ELF-1 (cell line): ENCODE results near the gene GSE1.

Experiments
- DNase-seq: peaks from one replicate; pipeline ENCODE4 v3.0.0-alpha.2; 2016; ENCODE audit warnings: low read depth, low spot score

The GSE1 gene

GRCh38 chr16:85658504-85659326, 45.6 kb downstream of the GSE1 start:
- DNase-seq: no peak

DNA sequence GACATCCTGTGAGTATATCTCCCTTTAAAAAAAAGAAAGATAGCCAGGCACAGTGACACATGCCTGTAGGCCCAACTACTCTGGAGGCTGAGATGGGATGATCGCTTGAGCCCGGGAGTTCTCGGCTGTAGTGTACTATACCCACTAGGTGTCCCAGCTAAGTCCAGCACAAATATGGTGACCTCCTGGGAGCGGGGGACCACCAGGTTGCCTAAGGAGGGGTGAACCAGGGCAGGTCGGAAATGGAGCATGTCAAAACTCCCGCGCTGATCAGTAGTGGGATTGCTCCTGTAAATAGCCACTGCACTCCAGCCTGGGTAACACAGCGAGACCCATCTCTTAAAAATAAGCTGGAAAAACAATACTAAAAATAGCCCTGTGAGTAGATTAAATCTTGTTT, 46.2 kb downstream of the GSE1 start:
- DNase-seq: no peak

- DNase-seq: peak; percentile 92
Observed at GRCh38 chr16:85659805-85660511, 46.8 kb downstream of the GSE1 start.

- DNase-seq: no peak
Observed at GRCh38 chr16:85660843-85661739, 48.0 kb downstream of the GSE1 start.

DNA sequence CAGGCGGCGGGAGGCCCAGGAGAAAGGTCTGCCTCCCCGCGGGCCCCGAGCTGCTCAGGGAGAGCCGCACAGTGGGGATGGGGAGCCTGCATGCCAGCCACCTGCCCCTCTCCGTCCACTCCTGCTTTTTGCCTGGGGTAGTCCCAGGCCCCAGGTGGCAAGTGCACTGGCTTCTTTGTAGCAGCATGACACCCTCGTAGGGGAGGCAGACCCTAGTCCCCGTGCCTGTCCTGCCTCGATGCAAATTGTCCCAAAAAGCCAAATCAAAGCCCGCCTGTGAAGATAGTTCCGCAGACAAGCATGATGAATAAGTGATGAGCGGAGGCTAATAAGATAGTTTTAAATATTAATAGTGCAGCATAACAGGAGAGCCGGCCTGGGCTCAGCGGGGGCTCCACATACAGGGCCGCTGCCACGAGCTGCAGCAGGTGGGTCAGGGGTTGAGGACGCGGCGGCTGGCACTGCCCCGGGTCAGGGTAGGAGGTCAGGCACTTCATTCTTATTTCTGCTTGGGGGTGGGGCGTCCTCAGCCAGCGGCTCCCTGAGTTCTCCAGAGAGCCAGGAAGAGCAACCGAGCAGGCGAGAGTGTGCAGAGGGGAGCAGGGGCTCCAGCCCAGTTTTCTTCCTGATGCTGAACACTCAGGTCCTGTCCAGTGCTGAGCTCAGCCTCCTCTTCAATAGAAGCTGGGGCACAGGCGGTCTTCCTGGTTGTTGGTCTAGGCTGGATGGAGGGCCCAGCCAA, 48.8 kb downstream of the GSE1 start:
- DNase-seq: no peak

GRCh38 chr16:85662482-85662812, 49.3 kb downstream of the GSE1 start:
- DNase-seq: peak; percentile 60

DNA sequence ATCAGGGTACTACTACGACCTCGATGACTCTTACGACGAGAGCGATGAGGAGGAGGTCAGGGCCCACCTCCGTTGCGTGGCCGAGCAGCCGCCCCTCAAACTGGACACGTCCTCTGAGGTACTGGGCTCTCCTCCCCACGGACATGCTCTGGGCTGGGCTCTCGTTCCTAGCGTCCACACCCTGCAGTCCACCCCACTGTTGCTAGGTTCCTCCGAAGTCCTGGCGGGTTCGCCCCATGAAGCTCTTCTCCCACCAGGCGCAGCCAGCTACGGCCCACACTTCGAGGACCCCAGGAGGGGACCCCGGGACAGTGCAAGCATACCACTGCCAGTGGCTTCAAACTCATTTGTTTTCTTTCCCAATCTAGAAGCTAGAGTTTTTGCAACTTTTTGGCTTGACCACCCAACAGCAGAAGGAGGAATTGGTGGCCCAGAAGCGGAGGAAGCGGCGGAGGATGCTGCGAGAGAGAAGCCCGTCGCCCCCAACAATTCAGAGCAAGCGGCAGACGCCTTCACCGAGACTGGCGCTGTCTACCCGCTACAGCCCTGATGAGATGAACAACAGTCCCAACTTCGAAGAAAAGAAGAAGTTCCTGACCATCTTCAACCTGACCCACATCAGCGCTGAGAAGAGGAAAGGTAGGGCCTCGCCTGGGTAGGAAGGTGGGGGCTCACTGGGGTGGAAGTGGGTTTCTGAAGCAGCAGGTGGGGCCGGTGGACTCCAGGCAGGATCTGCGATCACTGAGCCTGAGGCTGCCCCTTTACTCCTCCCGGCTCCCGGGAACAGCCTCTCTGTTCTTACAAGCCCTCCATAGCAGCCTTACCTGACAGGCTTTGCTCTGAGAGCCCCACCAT, 50.1 kb downstream of the GSE1 start:
- no peak for DNase-seq

GRCh38 chr16:85663891-85664321, 50.8 kb downstream of the GSE1 start:
- DNase-seq: no peak

- DNase-seq: no peak
Observed at GRCh38 chr16:85664580-85665372, 51.7 kb downstream of the GSE1 start.

- no peak for DNase-seq
Observed at GRCh38 chr16:85665373-85665740, 52.2 kb downstream of the GSE1 start.

- DNase-seq: no peak
Observed at GRCh38 chr16:85665929-85666328, 52.8 kb downstream of the GSE1 start.

DNA sequence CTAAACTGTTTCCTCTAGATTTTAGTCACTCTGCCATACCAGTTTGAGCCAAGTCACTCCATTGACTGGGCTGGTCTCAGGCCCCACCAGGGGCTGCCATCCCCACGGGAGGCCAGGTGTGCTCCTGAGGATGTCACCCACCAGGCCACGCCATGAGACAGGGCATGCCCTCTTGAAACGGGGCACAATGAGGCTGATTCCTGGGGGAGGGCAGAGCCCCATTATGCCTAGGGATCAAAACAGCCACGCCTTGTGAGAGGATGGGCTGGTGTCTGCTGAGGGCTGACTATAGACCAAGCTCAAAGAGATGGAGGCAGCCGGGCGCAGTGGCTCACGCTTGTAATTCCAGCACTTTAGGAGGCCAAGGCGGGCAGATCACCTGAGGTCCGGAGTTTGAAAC, 54.1 kb downstream of the GSE1 start:
- DNase-seq: no peak

- no peak for DNase-seq
Observed at GRCh38 chr16:85667841-85668413, 54.8 kb downstream of the GSE1 start.

DNA sequence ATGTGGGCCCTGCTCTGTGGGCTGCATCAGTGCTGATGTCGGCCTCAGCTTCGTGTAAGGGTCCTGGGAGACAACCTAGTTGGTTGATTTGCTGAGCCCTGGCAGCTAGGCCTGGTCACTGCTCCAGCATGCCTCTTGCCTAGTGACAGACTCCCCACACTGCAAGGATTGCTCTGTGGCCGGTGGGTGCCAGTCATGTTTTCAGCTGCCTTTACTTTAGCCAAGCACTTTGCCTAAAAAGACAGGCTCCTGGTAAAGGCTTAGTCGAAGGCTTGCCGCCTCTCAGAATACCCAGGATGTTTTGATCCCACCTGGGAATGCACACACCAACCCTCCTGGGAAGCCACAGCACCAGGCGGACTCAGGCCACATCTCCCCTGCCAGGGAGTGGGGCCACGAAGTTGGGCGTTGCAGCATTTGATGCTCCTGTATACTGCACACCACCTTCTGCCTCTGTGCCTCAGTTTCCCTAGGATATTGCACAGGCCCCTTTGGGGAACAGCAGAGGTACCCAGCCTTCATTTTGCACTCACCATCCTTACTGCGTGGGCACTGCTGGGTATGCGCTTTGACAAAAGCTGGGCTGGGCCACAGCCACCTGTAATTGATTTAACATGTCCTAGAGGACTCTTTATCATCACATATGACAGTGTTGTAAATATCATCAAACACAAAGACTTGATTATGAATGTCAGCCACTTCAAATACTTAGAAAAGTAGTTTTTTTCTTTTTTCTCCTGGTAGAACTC, 55.7 kb downstream of the GSE1 start:
- DNase-seq: no peak

GRCh38 chr16:85670840-85671239, 57.7 kb downstream of the GSE1 start:
- DNase-seq: no peak

- DNase-seq: no peak
Observed at GRCh38 chr16:85673529-85674417, 60.7 kb downstream of the GSE1 start.

DNA sequence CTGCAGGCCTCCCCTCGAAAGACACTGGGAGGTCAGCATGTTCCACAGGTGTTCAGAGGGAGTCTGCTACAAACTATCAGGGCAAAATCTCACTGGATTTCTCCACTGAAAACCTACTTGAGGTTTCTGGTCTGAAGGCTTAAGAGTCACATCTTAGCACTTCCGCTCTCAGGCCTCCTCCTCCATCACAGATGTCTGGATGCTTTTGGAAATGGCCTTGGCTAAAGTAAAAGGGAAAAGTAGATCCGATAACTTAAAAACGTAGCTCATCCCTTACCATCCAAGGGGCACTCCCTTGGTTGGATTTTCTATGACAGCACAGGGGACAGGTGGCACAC, 61.3 kb downstream of the GSE1 start:
- no peak for DNase-seq

DNA sequence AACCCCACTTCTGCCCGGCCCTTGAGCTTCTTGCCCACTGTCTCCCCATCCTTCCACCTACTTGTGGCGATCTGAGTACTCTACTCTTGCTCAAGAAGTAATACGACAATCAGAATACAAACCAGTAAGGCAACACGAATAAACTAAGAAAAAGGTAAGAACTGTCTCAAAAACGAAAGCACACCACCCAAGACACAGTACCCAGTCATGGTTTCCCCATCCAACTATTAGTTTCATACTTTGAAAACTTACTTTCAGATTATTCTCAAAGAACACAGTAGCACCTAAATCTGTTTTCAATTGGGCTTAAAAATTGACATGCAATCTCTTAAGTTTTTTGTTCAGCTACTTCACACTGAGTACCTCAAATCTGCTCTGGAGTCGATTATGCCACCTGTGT, 61.7 kb downstream of the GSE1 start:
- DNase-seq: no peak
